22Rv1 (cell line): Measurements from ENCODE around the gene SPPL2B.
"Not testable (repeated sequence)": the region's sequence is repeated elsewhere in the genome, so short reads cannot be mapped to it uniquely, and the experiment has no call there.

Source experiments
- H3K27ac ChIP-seq: fragments of 450-650 bp; 2 replicates; pipeline ENCODE4 v1.5.1; 2017
- ZFX ChIP-seq: fragments of 450-650 bp; IDR thresholded peaks from 2 replicates; pipeline ENCODE4 v1.6.1; 2017; ENCODE audit warnings: antibody characterized with exemption, borderline replicate concordance
- TF ChIP-seq, protein P1 (sequence below): fragments of 450-650 bp; IDR thresholded peaks from 2 replicates; pipeline ENCODE4 v1.5.1; 2017; ENCODE audit warnings: mild to moderate bottlenecking

SPPL2B gene

DNA sequence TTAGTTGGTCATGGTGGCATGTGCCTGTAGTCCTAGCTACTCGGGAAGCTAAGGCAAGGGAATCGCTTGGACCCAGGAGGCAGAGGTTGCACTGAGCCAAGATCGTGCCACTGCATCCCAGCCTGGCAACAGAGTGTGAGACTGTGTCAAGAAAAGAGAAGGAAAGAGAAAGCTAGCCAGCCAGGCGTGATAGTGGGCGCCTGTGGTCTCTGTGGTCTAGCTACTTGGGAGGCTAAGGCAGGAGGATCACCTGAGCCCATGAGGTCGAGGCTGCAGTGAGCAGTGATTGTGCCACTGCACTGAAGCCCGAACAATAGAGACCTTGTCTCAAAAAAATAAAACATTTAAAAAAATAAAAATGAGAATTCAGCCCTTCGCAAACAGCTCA is 65.6 kb downstream of the SPPL2B start:
- H3K27ac ChIP-seq, result no peak overlapping the region
- TF ChIP-seq, protein P1, sequence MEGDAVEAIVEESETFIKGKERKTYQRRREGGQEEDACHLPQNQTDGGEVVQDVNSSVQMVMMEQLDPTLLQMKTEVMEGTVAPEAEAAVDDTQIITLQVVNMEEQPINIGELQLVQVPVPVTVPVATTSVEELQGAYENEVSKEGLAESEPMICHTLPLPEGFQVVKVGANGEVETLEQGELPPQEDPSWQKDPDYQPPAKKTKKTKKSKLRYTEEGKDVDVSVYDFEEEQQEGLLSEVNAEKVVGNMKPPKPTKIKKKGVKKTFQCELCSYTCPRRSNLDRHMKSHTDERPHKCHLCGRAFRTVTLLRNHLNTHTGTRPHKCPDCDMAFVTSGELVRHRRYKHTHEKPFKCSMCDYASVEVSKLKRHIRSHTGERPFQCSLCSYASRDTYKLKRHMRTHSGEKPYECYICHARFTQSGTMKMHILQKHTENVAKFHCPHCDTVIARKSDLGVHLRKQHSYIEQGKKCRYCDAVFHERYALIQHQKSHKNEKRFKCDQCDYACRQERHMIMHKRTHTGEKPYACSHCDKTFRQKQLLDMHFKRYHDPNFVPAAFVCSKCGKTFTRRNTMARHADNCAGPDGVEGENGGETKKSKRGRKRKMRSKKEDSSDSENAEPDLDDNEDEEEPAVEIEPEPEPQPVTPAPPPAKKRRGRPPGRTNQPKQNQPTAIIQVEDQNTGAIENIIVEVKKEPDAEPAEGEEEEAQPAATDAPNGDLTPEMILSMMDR, result no peak
- no peak for TF ChIP-seq ZFX

DNA sequence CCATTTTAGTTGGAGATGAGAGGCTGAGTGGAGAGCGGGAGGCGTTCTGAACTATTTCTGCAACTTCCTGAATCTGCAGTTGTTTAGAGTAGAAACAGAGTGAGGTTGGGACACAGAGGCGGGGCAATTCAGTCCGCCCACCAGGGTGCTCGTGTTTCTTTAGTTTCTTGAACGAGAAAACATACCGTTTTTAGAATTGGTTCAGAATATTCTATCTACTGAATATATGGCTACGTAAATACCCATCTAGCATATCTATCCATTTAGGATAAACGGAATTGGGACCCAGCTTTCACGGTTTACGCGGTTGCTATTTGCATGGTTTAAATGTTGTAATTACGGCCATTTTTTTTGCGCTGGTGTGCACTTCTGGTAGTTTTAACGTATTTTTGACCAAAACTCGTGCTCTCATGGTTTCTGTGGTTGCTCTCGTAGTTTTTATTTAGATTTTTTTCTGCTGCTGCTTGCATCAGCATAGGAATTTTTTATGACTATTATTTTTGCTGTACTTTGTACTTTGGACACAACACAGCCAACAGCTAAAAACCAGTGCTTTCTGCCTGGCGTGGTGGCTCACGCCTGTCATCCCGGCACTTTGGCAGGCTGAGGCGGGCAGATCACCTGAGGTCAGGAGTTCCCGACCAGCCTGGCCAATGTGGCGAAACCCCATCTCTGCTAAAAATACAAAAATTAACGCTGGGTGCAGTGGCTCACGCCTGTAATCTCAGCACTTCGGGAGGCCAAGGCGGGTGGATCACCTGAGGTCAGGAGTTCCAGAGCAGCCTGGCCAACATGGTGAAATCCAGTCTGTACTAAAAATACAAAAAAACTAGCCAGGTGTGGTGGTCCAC is 66.2 kb downstream of the SPPL2B start:
- no peak overlapping the region for H3K27ac ChIP-seq
- TF ChIP-seq ZFX, result no peak
- TF ChIP-seq, protein P1, result no peak

DNA sequence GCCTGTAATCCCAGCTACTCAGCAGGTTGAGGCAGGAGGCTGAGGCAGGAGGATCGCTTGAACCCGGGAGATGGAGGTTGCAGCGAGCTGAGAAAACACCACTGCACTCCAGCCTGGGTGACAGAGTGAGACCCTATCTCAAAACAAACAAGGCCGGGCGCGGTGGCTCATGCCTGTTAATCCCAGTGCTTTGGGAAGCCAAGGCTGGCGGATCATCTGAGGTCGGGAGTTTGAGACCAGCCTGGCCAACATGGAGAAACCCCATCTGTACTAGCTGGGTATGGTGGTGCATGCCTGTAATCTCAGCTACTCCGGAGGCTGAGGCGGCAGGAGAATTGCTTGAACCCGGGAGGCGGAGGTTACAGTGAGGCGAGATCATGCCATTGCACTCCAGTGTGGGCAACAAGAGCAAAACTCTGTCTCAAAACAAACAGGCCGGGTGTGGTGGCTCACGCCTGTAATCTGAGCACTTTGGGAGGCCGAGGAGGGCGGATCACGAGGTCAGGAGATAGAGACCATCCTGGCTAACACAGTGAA is 66.9 kb downstream of the SPPL2B start:
- H3K27ac ChIP-seq, result not testable (repeated sequence)

DNA sequence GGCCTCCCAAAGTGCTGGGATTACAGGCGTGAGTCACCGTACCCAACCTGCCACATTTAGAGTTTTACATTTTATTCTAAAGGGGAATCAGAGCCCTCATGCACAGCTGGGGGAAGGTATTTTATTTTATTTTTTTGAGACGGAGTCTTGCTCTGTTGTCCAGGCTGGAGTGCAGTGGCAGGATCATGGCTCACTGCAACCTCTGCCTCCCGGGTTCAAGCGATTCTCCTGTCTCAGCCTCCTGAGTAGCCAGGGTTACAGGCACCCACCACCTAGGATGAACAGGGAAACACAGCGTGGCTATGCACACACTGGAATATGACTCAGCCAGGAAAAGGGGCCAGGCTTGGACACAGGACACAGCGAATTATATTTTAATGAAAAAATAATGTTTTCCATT is 68.7 kb downstream of the SPPL2B start:
- not testable (repeated sequence) for H3K27ac ChIP-seq

DNA sequence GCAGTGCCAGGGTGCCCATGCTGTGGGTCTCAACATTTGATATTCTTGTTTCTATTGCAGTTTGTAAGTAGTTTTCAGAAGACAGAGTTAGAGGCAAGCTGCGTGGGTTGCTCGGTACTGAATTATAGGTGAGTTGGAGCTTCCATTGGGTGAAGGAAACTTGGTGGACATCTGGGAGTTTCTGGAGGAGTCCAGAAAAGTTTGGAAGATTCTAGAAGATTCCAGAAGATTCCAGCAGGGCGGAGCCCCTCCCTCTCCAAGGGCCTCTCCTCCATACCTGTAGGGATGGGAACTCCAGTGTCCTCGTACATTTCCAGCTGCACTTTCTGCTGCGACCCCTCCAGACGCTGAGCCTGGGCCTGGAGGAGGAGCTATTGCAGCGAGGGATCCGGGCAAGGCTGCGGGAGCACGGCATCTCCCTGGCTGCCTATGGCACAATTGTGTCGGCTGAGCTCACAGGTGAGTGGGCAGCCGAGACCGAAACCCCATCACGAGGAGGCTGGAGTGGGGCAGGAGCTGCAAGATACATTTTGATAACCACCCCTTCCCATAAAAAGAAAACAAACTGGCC is 70.3 kb downstream of the SPPL2B start:
- TF ChIP-seq, protein P1, result no peak
- no peak for TF ChIP-seq ZFX
- H3K27ac ChIP-seq, result no peak overlapping the region

DNA sequence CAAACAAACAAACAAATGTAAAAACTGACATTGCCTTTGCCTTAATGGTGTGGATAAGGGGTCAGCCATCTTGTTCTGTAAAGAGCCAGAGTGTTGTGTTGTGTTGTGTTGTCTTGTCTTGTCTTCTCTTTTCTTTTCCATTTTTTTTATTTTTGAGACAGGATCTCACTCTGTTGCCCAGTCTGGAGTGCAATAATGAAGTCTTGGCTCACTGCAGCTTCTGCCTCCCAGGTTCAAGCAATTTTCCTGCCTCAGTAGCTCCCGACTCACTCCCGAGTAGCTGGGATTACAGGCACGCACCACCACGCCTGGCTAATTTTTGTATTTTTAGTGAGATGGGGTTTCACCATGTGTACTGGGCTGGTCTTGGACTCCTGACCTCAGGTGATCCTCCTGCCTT is 71.1 kb downstream of the SPPL2B start:
- H3K27ac ChIP-seq, result no peak overlapping the region
- TF ChIP-seq ZFX, result no peak
- TF ChIP-seq, protein P1, result no peak
